GM19239 (cell line): Measurements from ENCODE around the gene SMG1.
"Not testable (repeated sequence)": the region's sequence is repeated elsewhere in the genome, so short reads cannot be mapped to it uniquely, and the experiment has no call there.

Experiments
- DNase-seq: peaks from one replicate; pipeline ENCODE4 v3.0.0; 2011; ENCODE audit warnings: low spot score; ENCODE audit not compliant: insufficient read length
- FAIRE-seq: peaks from 2 replicates; lab custom pipeline; 2011; peaks lifted over from hg19 to GRCh38; lab: Jason Lieb, UNC

Gene SMG1

DNA sequence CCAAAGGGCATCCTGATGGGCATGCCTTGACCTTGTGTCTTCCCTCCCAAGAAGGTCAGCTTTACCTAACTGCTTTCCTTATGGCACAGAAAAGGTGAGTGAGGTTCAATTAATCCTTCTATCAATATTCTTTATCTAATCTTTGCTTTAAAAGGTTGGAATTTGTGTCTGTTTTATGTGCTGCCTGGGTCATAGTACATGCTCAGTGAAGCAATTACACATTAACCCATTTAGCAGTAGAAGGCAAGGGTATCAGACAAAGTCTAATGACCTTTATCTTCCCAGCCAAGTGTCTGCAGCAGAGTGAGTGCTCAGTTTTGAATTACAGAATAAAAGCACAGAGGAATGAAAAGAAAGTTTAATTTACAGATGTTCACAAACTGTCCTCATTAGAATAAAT is 63.3 kb downstream of the SMG1 start:
- FAIRE-seq, DNase-seq: not testable (repeated sequence)

DNA sequence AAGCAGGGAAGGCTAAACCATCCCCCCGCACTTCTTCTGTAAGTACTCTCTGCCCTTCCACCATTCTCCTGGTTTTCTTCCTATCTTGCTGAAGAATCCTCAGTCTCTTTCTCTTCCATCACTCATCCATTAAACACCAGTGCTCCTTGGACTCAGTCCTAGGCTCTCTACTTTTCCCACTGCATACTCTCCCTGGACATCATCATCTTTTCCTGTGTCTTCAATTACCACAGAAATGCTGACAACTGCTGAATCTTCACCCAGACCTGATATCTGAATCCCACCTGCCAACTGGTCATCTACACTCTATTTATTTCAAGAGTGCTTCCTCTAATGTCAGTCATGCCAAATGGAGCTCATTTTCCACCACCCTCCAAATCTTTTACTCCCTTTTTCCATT is 71.0 kb downstream of the SMG1 start:
- no peak for DNase-seq
- no peak for FAIRE-seq

DNA sequence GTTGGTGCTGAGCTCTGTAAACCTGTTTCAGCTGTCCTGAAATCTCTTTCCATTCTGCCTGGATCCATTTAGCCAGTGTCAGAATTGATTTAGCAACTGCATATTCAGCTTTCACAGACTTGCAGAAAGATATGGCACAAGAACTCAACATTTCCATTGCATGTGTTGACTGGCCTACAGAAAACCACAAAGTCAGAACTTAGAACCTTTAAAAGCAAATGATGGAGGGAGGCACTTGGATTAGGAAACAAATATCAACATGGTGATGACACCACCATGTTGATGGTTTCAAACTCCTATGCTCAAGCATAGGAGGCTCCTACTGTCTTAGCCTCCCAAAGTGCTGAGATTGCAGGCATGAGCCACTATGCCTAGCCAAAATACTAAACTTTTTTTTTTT is 72.5 kb downstream of the SMG1 start:
- DNase-seq (no peak), FAIRE-seq (no peak)

DNA sequence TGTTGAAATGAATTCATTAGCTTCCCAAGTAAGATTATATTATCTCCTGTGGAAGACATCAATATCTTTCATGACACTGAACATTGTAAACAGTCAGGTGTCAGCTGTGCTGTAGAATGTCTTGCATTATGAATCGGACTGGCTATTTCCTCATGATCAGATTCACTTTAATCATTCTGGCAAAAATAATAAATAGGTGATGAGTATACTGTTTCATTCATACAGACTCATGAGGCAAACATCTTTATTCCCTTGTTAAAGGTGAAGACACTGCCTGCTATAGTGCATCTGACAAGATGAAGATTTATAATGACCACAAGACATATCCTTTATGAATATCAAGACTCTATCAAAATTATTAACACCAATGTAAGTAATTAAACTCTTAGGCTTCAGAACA is 73.6 kb downstream of the SMG1 start:
- DNase-seq (no peak), FAIRE-seq (no peak)

DNA sequence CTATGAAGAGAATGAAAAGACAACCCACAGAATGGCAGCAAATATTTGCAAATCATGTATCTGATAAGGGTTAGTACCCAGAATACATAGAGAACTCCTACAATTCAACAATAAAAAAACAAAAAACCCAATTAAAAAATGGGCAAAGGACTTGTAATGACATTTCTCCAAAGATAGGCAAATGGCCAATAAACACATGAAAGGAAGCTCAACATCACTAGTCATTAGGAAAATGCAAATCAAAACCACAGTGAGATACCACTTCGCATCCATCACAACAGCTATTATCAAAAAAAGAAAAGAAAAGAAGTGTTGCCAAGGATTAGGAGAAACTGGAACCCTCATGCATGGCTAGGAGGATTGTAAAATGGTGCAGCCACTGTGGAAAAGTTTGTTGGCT is 79.8 kb downstream of the SMG1 start:
- no peak for DNase-seq
- no peak for FAIRE-seq

DNA sequence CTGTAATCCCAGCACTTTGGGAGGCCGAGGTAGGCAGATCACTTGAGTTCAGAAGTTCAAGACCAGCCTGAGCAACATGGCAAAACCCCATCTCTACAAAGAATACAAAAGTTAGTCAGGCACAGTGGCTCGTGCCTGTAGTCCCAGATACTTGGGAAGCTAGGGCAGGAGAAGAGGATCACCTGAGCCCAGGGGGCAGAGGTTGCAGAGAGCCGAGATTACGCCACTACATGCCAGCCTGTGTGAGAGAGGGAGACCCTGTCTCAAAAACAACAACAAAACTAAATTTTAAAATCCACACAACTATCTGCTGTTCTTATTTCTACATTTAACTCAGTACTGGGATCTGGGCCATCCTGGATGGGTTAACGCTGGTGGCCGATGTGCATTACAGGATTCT is 83.6 kb downstream of the SMG1 start:
- DNase-seq (no peak), FAIRE-seq (no peak)

DNA sequence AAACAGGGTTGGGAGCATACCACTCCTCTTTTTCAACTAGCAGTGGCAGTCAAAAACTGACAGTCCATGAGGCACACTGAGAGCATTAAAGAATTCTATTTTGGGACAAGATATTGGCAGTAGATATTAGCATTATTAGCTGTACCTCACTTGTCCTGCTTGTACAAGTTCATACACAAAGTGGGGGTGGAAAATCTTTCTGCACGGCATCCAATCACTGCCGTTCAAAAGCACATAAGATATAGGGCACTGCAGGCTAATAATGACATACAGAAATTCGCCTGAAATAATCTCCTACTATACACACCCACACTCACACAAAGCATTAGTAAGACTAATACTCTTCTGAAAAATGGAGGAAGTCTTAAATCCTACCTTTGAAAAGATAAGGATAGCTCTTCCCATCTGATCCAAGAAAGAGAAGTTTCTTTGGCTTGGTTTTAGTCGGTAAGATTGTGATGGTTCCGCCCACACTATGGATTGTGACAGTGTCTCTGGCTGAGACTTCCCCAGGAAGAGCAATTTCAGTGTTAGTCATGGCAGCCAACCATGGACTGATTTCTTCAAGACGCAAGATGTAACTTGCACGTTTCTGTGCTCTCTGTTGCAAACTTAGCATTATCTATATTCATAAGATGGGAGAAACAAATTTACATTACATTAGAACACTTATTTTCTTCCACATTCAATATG is 84.2 kb downstream of the SMG1 start:
- FAIRE-seq, result no peak
- no peak for DNase-seq

DNA sequence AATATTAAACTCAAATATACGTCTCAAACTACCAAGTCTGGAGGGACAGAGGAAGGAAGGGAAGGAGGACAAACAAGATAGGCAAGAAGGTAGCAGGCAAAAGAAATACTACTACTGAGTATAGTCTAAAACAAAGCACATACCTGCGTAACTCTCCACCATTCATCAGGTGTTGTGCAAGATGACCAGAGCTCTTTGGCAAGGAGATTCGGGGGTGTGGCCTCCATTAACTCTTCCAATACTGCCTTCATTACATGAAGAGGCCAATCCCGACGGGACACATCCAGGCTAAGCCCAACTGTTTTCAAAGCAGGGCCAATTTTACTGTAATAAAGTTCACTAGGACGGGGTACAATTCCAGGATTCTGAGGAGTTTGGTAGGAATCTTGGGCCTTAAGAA is 86.7 kb downstream of the SMG1 start:
- DNase-seq, result no peak
- no peak for FAIRE-seq

DNA sequence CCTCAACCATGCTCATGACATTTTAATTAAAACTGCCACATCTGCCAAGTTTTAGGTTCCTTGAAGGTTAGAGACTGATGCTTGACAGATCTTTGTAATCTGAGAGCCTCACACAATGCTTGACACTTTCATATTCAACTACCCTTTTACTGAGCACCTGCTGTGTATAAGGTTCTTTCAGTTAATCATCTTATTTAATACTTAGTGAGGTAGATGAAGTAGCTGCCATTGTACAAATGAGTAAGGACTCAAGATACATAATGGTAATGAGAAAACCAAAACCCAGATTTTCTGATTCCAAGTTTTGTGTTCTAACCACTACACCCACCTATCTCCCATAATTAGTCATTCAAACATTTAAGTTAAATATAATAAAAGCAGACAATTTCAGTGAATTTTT is 89.5 kb downstream of the SMG1 start:
- FAIRE-seq (no peak), DNase-seq (no peak)

DNA sequence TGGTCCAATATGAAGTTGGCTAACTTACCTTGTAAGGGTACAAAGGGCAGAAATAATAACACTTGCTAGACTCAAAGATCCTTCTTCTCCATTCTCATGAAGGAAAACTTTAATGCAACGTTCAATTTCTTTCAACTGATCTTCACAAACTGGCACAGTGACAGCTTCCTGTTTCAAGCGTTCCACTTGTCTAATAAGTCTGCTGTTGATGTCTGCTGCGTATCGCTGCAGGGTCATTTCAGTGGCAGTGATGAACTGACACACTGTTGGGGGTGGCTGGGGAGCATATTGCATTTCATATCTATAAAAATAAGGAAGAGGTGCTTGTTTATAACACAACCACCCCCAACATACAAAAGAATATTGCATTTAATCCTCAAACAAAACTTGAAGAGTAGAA is 91.3 kb downstream of the SMG1 start:
- FAIRE-seq (no peak), DNase-seq (no peak)

DNA sequence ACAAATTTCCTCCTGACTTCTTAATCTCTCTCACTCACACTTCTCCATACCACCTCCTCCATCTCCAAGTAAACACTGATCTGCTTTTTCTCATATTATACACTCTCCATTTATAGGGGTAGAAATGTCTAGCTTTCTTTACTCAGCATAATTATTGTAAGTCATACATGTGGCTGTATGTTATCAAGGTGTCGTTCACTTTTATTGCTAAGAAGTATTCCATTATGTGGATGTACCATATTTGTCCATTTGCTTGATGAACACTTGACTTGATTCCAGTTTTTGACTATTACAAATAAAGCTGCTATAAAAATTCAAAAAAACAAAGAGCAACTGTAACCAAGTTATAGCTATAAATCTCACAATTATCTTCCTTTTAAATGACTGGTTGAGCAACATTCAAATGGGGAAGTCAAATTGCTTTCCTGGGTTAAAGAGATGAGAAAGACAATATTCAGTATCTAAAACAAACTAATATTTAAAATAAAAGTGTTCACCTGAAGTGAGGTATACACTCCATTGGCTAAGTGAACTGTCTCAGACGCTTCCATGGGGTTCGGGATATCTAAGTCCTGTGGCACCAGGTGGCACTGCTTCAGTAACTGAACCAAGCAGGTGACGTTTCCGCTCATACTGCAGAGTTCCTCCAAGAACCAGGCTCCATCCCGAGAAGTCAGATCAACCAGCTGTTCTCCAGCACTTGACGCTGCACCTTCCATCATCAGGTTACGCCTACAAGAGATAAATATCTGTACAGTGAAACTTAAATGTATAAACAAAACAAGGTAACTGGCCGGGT is 92.3 kb downstream of the SMG1 start:
- no peak for FAIRE-seq

DNA sequence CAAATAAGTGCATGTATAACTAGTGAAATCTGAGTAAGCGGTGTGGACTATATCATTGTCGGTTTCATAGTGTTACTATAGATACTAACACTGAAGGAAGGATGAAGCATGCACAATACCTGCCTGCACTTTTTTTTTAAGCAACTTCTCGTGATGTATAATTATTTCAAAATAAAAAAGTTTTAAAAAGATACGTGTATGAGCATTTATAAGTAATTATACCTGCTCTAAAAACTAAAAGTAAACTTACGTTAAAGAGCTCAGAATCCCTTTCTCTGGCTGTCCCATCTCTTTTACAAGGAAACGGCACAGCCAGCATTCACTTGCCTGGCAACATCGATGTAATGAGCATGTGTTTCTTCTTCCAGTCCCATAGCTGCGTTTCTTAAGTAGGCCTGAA is 93.6 kb downstream of the SMG1 start:
- DNase-seq, result no peak
- FAIRE-seq, result no peak

More for the DNA sequence above, 92.3 kb downstream of the SMG1 start:
- DNase-seq, result no peak

DNA sequence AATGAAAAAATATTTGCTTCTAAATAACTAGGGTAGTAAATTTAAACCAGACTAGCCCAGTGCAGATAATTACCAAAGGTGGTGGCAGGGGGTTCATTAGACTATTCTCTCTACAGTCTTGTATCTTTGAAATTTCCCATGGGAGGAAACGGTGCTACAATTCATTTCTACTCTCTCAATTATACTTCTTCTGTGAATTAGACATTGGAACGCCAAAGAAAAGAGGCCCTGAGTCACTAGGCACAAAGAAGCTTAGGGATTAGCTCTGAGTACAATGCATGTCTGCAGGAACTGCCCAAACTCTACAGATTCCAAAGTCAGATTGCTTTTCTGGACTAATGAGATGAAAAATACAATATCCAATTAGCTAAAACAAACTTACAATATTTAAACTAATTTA is 94.2 kb downstream of the SMG1 start:
- FAIRE-seq (no peak), DNase-seq (no peak)

DNA sequence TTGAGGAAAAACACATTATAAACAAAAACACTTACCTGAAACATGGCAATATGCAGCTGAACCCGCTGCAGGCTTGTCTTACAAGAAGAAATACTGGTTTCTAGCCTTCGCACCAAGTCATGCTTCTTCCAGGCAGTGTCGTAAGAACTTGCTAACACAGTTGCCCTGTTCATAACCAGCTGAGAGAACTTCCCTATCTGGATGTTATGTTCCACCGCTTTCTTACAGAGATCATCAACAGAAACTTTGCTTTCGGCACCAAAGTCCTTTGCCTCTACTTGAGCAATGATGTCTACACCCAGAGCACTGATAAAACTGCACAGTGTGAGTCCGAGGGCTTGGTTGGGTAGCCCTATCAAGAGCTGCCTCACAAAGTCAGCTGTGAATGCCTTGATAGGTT is 97.0 kb downstream of the SMG1 start:
- no peak for FAIRE-seq
- DNase-seq, result no peak

DNA sequence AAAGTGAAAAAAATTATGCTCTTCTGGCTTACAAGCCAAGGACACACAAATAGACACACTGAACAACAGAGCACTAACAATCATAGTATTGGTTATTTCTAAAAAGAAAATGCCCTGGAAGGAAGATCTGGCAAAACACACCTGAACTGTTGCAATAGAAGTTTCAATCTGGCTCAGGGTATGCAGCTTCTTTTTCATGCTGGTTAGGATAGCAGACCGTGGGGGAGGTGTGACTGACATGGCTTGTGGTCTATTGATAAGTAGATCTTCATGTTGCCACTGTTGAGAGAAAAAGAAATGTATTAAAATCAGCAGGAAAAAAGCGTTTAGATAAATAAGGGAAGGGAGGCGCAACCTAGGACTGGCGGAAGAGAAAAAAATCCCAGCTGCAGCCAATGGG is 98.3 kb downstream of the SMG1 start:
- no peak for FAIRE-seq
- DNase-seq, result no peak

DNA sequence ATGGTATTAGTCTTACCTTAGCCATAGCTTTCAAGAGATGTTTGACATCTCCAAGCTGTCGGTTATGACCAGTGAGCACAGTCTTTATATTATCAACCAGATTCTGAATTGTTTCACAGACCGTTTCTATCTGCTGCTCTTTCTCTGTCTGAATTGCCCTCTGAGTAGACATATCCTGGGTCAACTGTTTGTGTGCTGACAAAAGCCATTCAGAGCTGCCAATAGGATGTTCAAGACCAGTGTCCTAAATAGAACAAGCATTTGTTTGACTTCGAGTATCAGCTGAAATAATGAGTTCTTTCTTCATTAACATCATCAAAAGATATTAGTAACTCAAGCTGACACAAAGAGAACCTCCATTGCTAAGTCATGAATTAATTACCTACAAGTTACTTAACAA is 109.9 kb downstream of the SMG1 start:
- FAIRE-seq (no peak), DNase-seq (no peak)

DNA sequence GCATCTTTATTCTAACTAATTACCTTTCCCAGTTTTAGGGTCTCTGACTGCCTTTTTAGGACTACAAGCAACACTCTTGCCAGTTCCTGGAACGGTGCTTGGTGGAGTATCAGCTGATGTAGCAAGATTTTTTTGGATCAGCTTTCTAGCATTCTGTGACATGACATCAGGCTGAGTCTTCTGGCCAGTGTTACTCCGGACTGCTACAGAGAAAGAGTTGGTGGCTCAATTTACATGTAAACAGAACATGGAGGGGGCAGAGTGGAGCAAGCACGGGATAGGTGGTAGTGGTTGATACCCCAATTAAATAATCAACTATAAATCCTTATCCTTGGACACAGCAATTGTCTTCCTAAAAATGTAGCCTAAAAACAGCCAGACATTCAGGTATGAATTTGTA is 114.3 kb downstream of the SMG1 start:
- DNase-seq (no peak), FAIRE-seq (no peak)

DNA sequence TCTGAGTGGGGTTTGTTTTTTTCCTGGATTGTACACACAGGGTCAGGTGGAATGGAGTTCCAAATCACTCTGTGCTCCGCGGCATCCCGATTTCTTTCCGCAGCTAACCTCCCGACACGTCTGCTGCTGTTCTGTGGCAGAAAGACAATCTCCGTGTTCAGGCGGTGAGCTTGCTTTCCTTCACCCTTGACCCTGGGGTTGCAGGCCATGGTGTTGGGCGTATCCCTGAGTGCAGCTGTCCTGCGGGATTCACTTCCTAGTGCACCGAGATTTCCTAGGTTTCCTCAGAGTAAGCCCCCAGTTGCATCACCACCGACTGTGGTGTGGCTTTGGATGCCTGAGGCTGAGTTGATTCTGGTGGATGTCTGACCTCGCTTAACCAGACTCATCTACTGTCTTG is 117.0 kb downstream of the SMG1 start:
- DNase-seq (no peak), FAIRE-seq (no peak)

DNA sequence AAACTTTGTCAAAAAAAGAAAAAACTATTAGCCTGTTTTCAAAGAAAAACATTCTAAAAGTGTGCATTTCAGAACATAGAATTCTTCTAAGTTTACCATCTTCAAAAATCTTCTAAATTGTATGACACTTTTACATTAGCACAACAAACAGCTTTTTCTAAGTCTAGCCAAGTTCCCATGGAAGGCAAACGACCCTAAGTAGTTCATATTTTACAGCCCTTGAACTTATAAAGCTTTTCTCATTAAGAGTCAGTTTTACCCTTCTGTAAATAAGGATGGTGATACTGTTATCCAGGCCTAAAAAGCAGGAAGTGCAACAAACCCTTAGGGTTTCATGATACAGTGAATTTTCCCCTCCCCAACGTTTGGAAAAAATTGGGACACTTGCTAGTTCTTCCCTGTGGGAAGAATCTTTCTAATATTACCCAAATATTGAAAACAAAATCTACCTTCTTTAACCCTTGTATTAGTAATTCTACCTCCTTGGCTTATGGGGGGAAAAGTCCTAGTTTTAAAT is 120.9 kb downstream of the SMG1 start:
- DNase-seq, result no peak
- FAIRE-seq, result no peak

DNA sequence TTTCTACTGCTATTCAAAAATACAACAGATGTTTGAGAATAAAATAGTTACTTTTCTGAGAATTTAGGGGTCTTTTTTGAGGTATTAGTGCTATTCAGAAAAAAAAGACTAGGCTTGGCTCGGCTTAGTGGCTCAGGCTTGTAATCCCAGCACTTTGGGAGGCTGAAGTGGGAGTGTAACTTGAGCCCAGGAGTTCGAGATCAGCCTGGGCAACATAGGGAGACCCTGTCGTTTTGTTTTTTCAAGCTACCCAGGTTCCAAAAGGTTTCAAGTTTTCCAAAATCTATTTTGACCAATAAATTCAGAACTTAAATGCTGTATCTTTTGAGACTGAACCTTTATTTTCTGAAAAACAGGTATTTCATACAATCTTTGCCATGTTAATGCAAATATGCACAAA is 121.7 kb downstream of the SMG1 start:
- FAIRE-seq (no peak), DNase-seq (no peak)

DNA sequence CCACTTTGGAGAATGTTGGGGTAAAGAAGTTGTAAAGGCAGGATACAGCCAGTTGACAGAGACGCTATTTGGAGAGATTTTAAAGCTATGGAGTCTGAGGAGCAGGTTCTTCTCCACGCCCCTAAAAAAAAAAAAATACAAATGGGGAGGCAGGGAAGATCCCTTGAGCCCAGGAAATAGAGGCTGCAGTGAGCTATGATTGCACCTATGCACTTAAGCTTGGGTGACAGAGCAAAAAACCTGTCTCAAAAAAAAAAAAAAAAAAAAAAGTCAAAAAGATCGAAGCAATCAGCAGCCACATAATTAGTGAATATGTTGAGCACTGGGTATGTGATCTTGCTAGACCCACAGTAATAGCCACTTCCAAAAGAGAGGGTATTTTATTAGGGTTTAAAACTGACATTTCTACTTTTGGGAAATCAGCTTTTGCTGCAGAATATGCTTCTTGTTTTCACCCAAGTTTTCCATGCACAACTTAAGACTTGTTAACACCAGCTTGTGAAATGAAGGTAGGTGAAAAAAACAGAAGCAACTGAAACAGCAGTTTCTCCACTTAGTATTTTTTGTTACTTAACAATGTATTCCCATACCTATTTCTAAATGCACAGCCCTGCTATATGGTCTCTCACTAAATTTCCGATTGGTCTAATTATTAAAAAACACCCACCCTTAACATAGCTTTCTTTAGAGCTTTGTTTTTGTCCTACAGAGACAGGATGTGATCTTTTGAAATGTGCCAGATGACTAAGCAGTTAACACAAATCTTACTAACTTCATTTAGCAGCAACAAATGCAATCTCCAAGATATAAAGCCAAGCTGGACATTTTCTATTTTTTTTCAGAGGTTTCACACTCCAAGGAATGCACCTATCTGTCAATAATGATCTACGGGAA is 122.4 kb downstream of the SMG1 start:
- DNase-seq (no peak), FAIRE-seq (no peak)
